ENCODE data around the gene CLDND2.
A peak's percentile ranks its signal among the peaks of the same experiment; 100 is the strongest.

CLDND2 gene

DNA sequence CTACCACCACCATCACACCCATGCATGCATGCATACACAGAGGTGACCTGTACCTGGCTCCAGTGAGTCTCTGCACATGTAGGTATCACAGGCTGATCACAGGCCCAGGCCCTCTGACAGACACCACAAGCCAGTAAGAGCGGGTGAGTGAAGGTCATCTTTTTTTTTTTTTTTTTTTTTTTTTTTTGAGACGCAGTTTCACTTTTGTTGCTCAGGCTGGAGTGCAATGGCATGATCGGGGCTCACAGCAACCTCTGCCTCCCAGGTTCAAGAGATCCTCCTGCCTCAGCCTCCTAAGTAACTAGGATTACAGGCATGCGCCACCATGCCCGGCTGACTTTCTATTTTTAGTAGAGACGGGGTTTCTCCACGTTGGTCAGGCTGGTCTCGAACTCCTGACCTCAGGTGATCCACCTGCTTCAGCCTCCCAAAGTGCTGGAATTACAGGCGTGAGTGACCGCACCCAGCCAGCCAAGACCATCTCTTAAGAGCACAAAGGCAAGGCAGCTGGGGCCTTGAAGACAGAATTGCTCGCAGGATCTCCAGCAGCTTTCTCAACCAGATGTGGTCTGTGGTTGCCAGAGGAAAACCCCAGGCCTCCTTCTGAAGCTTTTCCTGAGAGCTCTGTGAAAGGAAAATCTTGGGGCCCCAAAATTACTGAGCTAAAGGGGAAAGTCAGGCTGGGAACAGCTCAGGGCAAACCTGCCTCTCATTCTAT, 6.9 kb upstream of the CLDND2 start:
- TF ChIP-seq, protein P1, sequence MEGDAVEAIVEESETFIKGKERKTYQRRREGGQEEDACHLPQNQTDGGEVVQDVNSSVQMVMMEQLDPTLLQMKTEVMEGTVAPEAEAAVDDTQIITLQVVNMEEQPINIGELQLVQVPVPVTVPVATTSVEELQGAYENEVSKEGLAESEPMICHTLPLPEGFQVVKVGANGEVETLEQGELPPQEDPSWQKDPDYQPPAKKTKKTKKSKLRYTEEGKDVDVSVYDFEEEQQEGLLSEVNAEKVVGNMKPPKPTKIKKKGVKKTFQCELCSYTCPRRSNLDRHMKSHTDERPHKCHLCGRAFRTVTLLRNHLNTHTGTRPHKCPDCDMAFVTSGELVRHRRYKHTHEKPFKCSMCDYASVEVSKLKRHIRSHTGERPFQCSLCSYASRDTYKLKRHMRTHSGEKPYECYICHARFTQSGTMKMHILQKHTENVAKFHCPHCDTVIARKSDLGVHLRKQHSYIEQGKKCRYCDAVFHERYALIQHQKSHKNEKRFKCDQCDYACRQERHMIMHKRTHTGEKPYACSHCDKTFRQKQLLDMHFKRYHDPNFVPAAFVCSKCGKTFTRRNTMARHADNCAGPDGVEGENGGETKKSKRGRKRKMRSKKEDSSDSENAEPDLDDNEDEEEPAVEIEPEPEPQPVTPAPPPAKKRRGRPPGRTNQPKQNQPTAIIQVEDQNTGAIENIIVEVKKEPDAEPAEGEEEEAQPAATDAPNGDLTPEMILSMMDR (IDR thresholded peaks at IDR 0.05; ENCODE audit: low read depth, low read length), result no peak
- DNase-seq (ENCODE audit: extremely low read depth, low read depth), result no peak

DNA sequence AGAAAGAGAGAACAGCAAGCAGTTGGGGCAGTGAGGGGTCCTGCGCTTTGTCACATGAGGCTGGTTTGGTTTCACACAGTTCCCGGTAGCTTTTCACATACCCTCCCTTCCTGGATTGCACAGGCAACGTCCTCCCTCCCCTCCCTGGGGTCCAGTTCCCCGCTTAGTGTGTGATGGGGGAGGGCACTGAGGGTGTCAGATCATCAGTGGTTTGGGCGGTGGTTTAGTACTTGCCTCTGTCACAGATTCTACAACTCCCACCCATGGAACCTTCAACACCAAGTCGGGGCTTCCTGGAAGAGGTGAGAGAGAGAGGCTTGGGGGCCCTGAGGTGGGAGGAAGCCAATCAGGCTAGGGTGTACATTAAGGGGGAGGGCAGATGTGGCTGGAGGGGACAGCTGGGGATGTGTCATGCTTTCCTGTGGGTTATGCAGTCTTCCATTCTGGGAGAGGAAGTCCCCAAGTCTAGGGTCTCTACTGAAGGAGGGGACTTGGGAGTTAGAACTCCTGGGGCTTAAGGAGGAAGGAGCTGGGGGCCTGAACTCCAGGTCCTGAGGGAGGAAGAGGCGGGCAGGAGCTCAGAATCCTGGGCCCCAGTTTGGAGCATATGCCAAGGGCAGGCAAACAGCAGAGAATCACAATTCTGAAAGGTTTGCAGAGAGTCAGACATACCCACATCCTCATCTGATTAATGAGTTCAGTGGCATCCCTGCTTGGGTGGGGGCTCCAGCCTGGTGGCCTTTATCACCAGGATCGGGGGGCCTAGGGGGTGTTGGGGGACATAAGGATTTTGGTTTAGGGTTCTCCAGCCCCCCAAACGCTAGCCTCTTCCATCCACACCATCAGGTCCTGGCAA, 4.1 kb upstream of the CLDND2 start, which contains the start of gene NKG7:
NKG7 (minus strand) TSS at position 6 of the 856 bp plus-strand sequence. CDS start 119 bp downstream, outside the sequence.
- no peak for DNase-seq (ENCODE audit: extremely low read depth, low read depth)
- TF ChIP-seq, protein P1 (IDR thresholded peaks at IDR 0.05; ENCODE audit: low read depth, low read length), result no peak

DNA sequence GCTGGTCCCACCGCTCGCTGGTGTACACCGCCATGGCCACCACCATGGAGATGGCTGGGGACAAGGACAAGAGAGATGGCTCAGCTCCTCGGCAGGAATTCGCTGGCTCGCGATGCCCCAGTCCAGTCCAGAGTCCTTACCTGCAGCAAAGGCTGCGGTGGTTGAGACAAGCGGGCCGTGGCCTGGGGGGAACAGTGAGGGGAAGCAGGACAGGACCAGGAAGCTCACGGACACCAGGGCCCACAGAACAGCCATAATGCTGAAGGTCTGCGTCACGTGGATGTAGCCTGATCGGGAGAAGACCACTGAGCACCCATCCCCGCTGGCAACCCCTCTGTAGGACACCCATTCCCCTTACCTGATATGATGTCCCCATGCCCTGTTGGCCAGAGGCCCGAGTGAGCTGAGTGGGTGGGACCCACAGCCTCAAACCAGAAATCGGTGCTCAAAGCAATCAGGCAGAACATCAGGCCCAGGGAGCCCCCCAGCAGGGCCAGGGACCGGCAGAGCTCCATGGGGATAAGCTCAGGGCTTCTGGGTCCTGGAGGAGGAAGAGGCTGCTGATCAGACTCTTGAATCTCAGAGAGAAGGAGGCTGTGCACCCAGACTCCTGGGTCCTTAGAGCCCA, 3.3 kb upstream of the CLDND2 start:
- TF ChIP-seq, protein P1 (IDR thresholded peaks at IDR 0.05; ENCODE audit: low read depth, low read length), result no peak
- DNase-seq (ENCODE audit: extremely low read depth, low read depth), result no peak

DNA sequence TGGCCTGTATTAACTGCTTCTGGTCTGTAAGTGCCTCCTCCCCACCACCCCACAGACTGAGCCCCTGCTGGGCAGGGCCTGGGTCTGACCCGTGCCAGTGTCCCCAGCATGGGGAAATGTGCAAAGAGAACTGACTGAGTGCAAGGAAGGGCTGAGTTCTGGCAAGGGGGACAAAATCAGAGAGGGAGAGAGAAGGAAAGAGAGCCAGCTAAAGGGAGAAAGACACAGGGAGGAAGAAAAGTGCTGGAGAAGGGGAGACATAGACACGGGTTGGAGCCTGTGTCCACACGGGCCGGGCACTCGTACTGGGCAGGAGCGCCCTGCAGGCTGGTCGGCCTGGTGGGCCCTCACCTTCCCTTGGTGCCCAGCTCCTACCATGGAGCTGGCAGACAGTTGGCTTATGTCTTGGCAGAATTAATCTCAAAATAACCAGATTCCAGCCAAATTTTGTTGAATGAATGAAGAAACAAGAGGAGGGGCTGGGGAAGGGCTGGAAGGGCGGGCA, 2.4 kb upstream of the CLDND2 start:
- TF ChIP-seq, protein P1 (IDR thresholded peaks at IDR 0.05; ENCODE audit: low read depth, low read length), result no peak
- no peak for DNase-seq (ENCODE audit: extremely low read depth, low read depth)

DNA sequence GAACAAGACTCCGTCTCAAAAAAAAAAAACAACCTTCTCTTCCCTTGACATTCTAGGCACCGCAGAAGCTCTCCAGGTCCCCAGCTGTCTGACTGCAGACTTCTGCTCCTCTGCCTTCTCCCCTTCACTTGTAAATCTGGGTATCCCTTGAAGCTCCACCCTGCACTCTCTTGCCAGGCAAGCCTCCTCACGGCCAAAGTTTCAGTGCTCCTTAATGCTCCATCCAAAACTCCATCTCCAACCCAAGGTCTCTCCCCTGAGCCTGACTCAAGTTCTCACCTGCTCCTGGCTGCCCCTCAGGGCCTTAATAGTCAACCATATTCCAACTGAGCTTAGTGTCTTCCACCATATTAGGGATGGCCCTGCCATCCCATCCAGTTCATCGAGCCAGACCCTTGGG, 1.4 kb upstream of the CLDND2 start:
- DNase-seq (ENCODE audit: extremely low read depth, low read depth), result no peak
- TF ChIP-seq, protein P1 (IDR thresholded peaks at IDR 0.05; ENCODE audit: low read depth, low read length), result no peak

DNA sequence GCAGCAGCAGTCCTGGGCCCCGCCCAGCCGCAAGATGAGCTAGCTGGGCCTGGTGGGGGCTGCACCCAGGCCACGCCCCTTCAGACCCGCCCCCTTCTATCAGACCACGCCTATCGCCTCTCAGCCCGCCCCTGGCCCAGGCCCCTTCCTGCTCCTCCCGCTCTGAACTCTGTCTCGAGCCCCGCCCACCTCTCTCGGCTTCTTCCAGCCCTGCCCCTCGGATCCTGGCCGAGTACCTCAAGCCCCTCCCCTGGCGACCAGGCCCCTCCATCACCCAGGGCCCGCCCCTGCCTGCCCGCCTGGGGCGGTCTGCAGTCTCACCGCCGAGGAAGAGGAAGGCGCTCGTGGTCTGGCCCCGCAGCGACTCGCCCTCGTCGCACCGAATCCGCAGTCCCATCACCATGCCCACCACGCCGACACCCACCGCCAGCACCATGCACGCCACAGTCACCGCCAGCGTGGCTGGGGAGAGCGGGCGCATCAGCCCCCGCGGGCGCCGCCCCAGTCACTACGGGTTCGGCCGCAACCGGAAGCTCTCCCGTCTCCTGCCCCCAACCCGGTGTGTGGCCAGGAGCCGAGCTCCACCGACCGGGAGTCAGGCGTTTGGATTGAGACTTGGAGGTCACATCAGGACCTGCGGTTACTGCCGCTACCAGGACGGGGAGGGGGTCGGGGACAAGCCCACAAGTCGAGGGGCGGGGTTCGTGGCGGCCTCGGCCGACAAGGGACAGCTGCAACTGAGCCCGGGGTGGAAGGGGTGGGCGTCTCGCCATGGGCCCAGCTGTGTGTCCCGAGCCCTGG, 1.0 kb downstream of the CLDND2 start:
- DNase-seq (ENCODE audit: extremely low read depth, low read depth), result peak; percentile 98
- TF ChIP-seq, protein P1 (IDR thresholded peaks at IDR 0.05; ENCODE audit: low read depth, low read length), result no peak
